Measurements from ENCODE around the gene DZIP3. TPM values are rescaled to one million over a fixed set of nuclear protein-coding genes. Genes with fewer than 3 reads are reported as not detected.

DZIP3 gene
- total and polyA plus RNA-seq, 4 experiments from 2014 or later, result 8.9 to 18.5 (median 14.2) TPM

DNA sequence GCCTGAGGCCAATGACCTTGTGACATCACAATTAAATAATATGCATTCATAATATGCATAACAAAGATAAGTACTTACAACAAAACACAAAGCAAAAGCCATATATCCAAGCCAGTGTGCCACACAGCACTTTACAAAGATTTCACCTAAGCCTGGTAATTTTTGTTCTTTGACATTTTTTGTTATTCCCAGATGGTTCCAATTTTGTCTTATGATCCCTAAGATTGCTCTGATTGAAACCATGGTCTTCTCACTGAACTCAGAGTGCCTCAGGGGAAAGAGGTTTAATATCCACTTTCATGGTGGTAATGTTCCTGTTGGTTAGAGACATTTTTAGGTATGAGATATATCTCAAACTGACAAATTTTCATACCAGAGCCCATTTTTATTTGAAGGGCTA lies 138.6 kb downstream of the DZIP3 start:
- H3K4me1 Mint-ChIP-seq, result peaks cover 0 to 3% (median 0%) of the 10 kb centered on the region in 4 donors
- Histone ChIP-seq H3K4me1 (ENCODE audit: insufficient read depth, low read length) (no peaks in the 10 kb centered on the region), H3K4me3 (ENCODE audit: low read length in 2 of 2) (no peak overlapping the region), H3K27ac (ENCODE audit: low read depth, low read length) (no peak overlapping the region), H3K9me3 (ENCODE audit: control insufficient read depth in 1 of 2, low read length in 2 of 2) (no peaks in the 10 kb centered on the region), H3K27me3 (ENCODE audit: insufficient read depth, low read length) (no peaks in the 10 kb centered on the region), H3K36me3 (ENCODE audit: insufficient read depth, low read length) (no peaks in the 10 kb centered on the region)
- no peak overlapping the region for H3K4me3 Mint-ChIP-seq
- ChIA-PET POLR2A (ENCODE audit: partially characterized antibody) (no interaction called here), CTCF (ENCODE audit: partially characterized antibody) (no interaction called here)
- no peak overlapping the region for H3K27ac Mint-ChIP-seq
- no peaks in the 10 kb centered on the region for H3K36me3 Mint-ChIP-seq
- H3K27me3 Mint-ChIP-seq, result no peaks in the 10 kb centered on the region
- H3K9me3 Mint-ChIP-seq, result peaks cover 0 to 1% (median 0%) of the 10 kb centered on the region in 8 donors
- intact Hi-C loops (cut with micrococcal nuclease), result no loop called here
- DNase-seq, result no peak

DNA sequence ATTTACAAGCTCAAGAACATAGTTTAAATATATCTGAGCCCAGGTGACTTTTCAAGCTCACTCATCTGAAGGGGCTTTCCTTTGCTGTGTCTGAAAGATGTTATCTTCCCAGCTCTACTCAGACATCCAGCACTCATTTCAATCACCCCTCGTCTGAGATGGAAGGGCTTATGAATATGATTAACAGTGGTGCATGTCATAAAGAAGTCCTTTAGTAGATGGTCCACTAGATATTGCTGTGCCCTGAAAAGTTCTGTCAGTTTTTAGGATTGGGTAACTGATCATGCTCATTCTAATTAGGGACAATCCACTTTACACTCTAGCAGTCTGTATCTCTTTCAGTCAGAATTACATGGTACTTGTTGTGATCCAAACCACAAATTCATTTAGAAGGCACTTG lies 139.4 kb downstream of the DZIP3 start:
- H3K27ac ChIP-seq (ENCODE audit: low read depth, low read length), result no peak overlapping the region
- POLR2A ChIA-PET (ENCODE audit: partially characterized antibody), result no interaction called here
- H3K4me3 ChIP-seq (ENCODE audit: low read length in 2 of 2), result no peak overlapping the region
- Mint-ChIP-seq H3K36me3 (no peaks in the 10 kb centered on the region), H3K4me3 (no peak overlapping the region), H3K27ac (no peak overlapping the region), H3K9me3 (peaks cover 0 to 1% (median 0%) of the 10 kb centered on the region in 8 donors), H3K4me1 (peaks cover 0 to 2% (median 0%) of the 10 kb centered on the region in 4 donors), H3K27me3 (no peaks in the 10 kb centered on the region)
- no peaks in the 10 kb centered on the region for H3K27me3 ChIP-seq (ENCODE audit: insufficient read depth, low read length)
- no peaks in the 10 kb centered on the region for H3K36me3 ChIP-seq (ENCODE audit: insufficient read depth, low read length)
- no peaks in the 10 kb centered on the region for H3K4me1 ChIP-seq (ENCODE audit: insufficient read depth, low read length)
- CTCF ChIA-PET (ENCODE audit: partially characterized antibody), result no interaction called here
- intact Hi-C loops (cut with micrococcal nuclease), result no loop called here
- no peaks in the 10 kb centered on the region for H3K9me3 ChIP-seq (ENCODE audit: control insufficient read depth in 1 of 2, low read length in 2 of 2)
- no peak for DNase-seq

DNA sequence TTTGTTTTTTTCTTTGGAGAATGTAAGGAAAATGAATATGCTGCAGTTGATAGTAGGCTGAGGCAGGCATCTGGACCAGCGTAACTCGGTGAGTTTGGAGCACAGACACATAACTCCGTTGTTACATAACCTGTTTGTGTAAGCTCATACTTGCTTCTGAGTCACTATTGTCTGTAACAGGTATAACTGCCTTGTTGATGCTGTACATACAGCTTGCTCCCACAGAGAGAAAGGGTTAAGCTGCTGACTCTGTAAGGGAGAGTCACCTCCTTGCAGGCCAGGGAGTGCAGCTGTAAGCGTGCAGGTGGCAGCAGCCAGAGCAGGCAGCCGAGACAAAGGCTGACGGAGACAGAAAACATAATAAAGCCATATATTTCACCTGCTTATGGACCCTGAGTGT lies 147.3 kb downstream of the DZIP3 start:
- ChIA-PET CTCF (ENCODE audit: partially characterized antibody) (interaction anchor here (1.4 kb wide), 1 partner anchor 287 kb away, joined by 3 read pairs; no protein-coding TSS in a partner anchor), POLR2A (ENCODE audit: partially characterized antibody) (no interaction called here)
- Histone ChIP-seq H3K27me3 (ENCODE audit: insufficient read depth, low read length) (no peaks in the 10 kb centered on the region), H3K36me3 (ENCODE audit: insufficient read depth, low read length) (no peaks in the 10 kb centered on the region), H3K9me3 (ENCODE audit: control insufficient read depth in 1 of 2, low read length in 2 of 2) (no peaks in the 10 kb centered on the region), H3K4me3 (ENCODE audit: low read length in 2 of 2) (no peak overlapping the region), H3K27ac (ENCODE audit: low read depth, low read length) (no peak overlapping the region), H3K4me1 (ENCODE audit: insufficient read depth, low read length) (no peaks in the 10 kb centered on the region)
- H3K36me3 Mint-ChIP-seq, result no peaks in the 10 kb centered on the region
- intact Hi-C loops (cut with micrococcal nuclease), result no loop called here
- H3K27ac Mint-ChIP-seq, result no peak overlapping the region
- H3K9me3 Mint-ChIP-seq, result no peaks in the 10 kb centered on the region
- no peak for DNase-seq
- no peaks in the 10 kb centered on the region for H3K4me1 Mint-ChIP-seq
- H3K27me3 Mint-ChIP-seq, result peaks cover 0 to 6% of the 10 kb centered on the region in 2 donors
- H3K4me3 Mint-ChIP-seq, result no peak overlapping the region

DNA sequence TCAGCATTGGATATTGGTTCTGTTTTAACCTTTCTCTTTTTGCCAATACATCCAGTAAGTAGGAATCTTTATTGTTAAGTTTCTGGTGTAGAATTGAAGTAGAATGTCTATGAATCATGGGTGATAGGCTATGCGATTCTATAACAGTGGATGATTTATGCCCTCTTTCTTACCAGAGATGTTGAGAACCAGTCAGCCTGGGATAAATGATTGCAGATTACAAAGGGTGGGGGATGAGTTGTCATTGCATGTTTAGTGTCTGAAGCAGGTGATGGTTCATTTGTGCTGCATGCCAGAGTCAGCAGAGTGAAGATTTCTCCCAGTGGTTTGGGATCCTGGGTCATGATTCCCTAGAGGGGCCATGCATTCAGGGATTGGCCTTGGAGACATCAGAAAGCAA lies 153.4 kb downstream of the DZIP3 start:
- Histone ChIP-seq H3K36me3 (ENCODE audit: insufficient read depth, low read length) (no peaks in the 10 kb centered on the region), H3K4me3 (ENCODE audit: low read length in 2 of 2) (no peak overlapping the region), H3K27me3 (ENCODE audit: insufficient read depth, low read length) (no peaks in the 10 kb centered on the region), H3K27ac (ENCODE audit: low read depth, low read length) (no peak overlapping the region), H3K9me3 (ENCODE audit: control insufficient read depth in 1 of 2, low read length in 2 of 2) (no peaks in the 10 kb centered on the region), H3K4me1 (ENCODE audit: insufficient read depth, low read length) (no peaks in the 10 kb centered on the region)
- no peak overlapping the region for H3K27ac Mint-ChIP-seq
- H3K4me3 Mint-ChIP-seq, result no peak overlapping the region
- peaks cover 0 to 1% of the 10 kb centered on the region in 2 donors for H3K36me3 Mint-ChIP-seq
- no peaks in the 10 kb centered on the region for H3K4me1 Mint-ChIP-seq
- no peak for DNase-seq
- POLR2A ChIA-PET (ENCODE audit: partially characterized antibody), result no interaction called here
- CTCF ChIA-PET (ENCODE audit: partially characterized antibody), result no interaction called here
- peaks cover 0 to 10% of the 10 kb centered on the region in 2 donors for H3K27me3 Mint-ChIP-seq
- peaks cover 0 to 8% (median 0%) of the 10 kb centered on the region in 8 donors for H3K9me3 Mint-ChIP-seq
- intact Hi-C loops (cut with micrococcal nuclease), result no loop called here

Other genes with a start within 250 kb of the DZIP3 start
- gene MYH15, start 79.1 kb upstream of the DZIP3 start, total RNA-seq, result under 1 TPM in 1 of 2 experiments, not detected in 1; 0.06 TPM
- not detected for gene MYH15, start 79.1 kb upstream of the DZIP3 start, polyA plus RNA-seq
- gene CIP2A, start 284 bp upstream of the DZIP3 start, total RNA-seq, result 1 to 10 TPM; 3.4 to 3.9 TPM
- 1 to 10 TPM; 1.8 to 1.9 TPM for gene CIP2A, start 284 bp upstream of the DZIP3 start, polyA plus RNA-seq
- not detected for gene RETNLB, start 167.7 kb downstream of the DZIP3 start, total RNA-seq
- gene RETNLB, start 167.7 kb downstream of the DZIP3 start, polyA plus RNA-seq, result not detected
- 100 to 1,000 TPM; 164 to 169 TPM for gene TRAT1, start 233.1 kb downstream of the DZIP3 start, total RNA-seq
- 100 to 1,000 TPM; 227 to 367 TPM for gene TRAT1, start 233.1 kb downstream of the DZIP3 start, polyA plus RNA-seq

Measured in CD4-positive, alpha-beta memory T cell (primary cell).